HG03025 (cell line): Measurements from ENCODE around the gene SMCP.
A peak's percentile ranks its signal among the peaks of the same experiment; 100 is the strongest.

Experiments used
- ATAC-seq: cut with Tn5 transposase; IDR thresholded peaks from one replicate; pipeline ENCODE4 v1.9.1; 2021; ENCODE audit warnings: mild to moderate bottlenecking, moderate library complexity; ENCODE audit not compliant: unreplicated experiment, low FRiP score

Gene SMCP, protein sequence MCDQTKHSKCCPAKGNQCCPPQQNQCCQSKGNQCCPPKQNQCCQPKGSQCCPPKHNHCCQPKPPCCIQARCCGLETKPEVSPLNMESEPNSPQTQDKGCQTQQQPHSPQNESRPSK

DNA sequence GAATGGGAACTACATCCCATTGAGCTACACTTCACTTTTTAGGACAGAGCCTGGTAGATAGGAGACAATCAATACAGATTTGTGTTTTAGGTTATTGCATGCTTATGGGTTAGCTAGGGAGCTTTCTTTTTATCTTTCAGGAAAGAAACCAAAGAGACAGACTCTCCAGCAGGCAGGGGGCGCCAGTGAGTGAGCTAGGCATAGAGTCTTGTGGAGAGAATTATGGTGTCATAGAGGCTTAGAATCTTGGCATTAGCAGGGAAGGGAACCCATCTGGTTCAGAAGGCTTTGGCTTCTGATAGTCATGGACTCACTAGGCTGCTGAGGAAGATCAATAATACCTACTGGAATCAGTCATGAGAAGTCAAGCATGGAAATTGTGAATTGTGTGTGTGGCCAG lies at the start of gene SMCP:
SMCP (plus strand) TSS at position 281 of the 400 bp plus-strand sequence. CDS start 6,101 bp downstream, outside the sequence.
- no peak for ATAC-seq

DNA sequence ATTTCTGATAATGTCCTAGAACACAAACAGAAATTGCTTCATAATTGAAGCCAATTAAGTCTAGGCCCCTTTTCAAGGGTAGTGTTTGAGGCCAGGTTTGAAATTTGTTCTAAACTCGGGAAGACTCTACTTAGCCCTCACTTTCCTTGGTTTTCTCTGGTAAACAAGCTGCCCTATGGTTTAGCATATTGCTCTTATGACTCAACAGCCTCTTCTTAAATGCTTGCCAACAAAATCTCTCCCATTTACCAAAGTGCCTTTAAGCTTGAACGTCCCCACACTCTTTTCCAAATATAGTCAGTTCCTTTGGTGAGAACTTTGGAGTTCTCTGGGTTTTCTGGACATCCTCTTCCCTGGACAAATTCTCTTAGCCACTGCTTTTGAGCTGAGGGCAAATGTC lies 41.3 kb upstream of the SMCP start:
- ATAC-seq = no peak

DNA sequence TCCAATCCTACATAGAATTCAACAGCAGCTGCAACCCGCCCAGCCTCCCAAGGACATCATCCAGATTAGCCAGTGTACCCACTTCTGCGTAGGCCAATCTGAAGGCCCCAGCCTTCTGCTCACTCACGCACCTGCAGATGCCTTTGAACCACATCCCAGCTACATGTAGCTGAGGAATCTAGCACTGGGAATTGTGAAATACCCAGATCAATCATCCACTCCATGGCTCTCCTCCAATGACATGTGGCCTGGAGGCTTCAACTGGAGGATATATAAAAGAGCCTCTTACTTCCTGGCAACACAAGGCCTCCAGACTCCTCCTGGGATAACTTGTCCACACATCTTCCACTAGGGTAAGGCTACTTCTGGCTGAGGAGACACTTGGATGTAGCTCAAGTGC lies 35.6 kb upstream of the SMCP start, which contains the start of gene LCE6A:
LCE6A (plus strand) TSS at position 301 of the 400 bp plus-strand sequence. CDS start 665 bp downstream, outside the sequence.
- no peak for ATAC-seq

DNA sequence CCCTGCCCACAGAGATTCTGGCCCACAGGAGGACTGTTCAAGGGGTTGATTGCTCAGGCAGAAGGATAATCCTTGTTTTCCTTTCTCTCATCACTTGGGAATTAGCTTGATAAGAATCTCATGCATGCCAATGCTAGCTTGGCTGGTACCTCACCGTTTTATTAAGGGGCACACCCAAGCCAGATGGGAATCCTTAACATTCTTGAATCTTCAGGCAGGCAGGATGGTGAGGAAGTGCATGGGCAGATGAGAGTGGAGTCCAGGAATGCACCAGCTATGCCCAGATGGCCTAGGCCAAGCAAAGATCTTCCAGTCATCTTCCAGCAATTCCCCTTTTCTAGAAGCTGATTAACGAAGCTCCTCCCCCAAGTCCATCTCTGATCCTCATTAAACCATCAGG lies 22.5 kb upstream of the SMCP start:
- ATAC-seq = no peak

DNA sequence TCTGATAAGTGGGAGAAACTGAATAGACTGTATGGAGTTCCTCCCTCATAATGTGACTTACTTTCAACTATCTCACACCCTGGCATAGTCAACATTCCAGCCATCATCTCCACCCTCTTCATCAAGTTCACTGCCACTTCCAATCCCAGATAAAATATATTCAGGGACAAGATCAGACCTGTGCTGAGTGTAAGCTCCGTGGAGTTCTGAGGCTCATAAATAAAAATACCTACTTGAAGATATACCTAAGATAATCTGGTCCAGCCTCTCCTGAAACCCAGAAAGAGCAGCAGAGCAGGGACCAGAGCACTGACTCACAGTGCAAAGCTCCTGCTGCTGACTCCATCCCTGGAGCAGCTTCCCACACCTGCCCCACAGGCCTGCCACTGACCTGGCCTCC lies 20.1 kb upstream of the SMCP start:
- ATAC-seq = no peak

DNA sequence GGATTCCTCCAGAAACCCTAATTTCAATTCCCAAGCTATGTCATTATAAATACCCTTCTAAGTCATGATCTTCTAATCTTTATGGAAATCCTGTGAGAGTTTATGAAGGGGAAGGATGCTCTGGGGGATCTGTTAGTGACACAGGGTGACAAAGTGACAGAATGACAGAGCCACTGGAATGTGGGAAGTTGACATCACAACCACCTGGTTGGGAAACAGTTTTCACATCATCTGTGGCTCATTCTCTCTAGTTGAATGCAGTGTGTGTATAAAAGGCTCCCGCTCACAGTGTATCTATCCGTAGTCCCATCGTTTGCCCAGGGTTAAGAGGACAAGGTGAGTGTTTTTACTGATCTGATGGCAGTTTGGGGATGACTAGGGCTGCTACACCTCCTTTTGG lies 18.4 kb upstream of the SMCP start, which contains the start of gene LCE7A:
LCE7A (plus strand) TSS at position 301 of the 400 bp plus-strand sequence. CDS start 702 bp downstream, outside the sequence.
- ATAC-seq = no peak

DNA sequence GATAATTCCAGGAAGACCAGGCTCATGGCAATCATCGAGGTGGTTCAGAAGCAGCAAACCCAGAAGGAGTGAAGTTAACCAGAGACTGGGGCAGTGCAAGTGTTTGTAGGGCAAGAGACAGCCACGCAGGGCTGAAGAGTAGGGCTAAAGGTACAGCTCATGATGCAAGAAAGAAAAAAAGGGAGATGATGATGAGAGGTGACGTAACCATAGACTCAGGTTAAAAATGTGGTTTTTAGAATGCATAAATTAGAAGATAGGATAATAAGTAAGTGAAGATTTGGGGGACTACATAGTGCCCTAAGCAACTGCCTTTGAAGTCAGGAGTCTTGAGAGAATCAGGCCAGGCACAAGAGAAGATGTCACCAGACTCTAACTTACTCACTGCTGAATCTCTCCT lies 18.0 kb upstream of the SMCP start:
- no peak for ATAC-seq

DNA sequence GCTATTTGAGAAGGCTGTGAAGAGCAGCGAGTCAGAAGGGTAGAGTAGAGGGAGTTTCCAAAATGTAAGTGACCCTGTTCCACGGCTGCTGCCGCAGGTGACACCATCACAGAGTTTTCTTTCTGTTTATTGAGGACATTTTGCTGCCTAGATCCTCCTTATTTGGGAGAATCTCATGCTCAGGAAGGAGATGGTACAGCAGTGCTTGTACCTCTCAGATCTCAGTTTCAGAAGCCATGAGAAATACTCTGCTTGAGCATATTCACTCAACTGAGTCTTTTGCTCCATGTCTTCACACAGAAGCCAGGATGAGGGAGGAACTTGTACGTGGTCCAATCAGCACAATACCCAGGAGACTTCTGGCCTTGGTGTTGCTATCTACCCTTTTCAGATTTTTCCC lies 16.7 kb upstream of the SMCP start:
- ATAC-seq = no peak

DNA sequence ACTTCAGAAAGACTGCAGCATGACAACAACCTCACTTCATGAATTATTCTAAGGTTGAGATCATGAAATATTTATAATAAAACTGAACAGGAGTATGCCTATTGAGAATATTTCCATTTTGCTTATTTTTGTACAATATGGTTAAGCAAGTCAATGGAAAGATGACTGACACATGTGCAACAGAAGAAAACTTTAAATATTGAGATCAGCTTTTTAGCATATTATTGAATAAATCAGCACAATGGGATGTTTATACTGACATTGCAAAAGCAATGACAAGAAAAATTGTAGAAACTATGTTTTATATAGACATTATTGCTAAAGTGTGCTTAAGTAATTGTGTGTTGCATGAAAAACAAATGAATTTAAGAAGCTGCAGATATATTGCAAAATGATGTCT lies 13.7 kb upstream of the SMCP start:
- no peak for ATAC-seq

DNA sequence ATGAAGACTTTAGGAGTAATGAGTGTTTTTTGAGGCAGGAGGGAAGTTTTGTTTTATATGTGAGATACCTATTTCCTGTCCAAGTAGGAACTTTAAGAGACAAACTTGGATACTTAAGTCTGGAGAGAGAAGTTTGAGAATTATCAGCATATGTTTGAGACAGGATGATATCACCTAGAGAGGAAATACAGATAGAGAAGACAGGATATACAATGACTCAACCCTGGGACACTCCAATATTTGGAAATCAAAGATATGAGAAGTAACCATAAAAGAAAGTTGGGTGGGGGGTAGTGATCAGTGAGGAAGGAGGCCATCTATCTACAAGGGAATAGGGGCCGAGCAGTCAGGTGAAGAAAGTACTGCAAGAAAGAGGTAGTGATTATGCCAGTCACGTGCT lies 11.8 kb upstream of the SMCP start:
- ATAC-seq = no peak

DNA sequence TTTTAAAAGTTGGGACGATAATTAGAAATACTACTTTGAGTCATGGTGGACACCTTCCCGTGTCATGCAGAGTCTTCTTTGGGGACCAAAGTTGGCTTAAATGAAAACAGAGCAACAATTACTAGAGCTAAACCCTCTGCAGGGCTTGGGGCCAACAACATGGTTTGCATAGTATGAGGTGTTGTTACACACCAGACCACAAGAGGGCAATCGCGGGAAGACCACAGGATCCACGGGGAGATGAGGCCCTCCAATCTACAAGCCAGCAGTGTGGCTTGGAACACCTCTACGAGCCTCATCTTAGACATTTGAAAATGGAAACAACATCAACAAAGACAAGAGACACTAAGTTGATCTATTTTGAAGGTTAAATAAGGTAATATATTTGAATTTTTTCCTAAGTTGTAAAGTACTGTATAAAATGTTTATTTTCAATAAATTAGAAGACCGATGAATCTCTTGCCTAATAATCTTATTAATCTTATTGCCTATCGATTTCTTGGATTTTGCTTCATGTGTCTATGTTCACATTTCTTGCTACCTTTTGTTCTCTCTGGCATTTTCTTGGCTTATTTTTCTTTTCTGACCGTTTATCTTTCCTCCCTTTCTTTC lies 8.2 kb upstream of the SMCP start:
- no peak for ATAC-seq

DNA sequence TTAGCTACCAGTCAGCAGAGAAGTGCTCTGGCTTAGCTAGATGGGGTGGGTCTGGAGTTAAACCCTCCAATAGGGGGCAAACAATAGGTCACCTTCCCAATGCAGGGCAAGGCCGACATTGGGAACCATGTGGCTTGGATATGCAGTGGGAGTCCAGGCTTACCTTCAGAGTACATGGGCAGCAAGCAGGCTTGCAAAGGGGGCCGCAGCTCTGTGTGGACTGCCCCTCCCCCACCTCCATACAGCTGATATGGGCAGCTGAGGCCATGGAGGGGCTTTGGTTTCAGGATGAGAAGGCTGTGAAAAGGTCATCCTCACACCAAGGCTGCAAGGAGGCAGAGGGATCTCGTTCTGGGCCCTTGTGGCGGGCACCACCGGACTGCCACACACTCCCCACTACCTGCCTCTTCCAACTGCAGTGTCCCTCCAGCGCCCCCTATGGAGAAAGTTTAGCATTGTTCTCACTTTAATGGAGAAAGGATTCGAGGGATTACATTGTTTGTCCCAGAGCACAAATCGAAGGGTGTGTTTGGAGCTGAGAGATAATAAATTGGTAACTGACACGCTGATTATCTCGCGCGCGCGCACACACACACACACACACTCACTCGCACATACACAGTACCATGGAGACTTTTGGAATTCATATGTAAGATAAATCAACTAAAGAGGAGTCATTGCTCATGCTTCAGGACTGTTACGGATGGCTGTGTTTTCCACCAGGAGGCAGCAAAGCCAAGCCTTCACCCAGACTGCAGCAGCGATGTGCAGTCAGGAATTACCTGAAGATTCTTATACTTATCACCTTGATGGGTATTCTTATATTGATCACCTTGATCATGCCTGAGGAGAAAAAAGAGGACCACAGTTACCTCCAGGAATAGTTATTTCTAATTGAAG lies 7.0 kb upstream of the SMCP start:
- ATAC-seq = no peak

DNA sequence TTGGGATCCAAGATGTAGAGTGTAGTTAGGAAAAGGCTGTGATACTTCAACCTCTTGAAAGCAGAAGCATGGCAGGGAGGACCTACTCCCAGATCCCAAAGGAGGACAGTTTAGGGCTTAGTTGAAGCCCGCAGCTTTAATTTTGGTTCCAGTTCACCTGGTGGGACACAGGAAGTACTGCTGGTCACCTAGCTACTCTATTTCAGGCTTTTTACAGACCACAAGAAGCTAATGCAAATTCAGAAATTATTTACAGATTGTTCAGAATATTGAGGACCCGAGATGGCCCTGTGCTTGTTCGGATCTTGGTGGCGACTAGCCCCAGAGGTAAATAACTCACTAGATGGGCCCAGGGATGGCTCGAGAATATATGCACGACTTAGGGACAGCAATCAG lies 6.4 kb upstream of the SMCP start:
- no peak for ATAC-seq

DNA sequence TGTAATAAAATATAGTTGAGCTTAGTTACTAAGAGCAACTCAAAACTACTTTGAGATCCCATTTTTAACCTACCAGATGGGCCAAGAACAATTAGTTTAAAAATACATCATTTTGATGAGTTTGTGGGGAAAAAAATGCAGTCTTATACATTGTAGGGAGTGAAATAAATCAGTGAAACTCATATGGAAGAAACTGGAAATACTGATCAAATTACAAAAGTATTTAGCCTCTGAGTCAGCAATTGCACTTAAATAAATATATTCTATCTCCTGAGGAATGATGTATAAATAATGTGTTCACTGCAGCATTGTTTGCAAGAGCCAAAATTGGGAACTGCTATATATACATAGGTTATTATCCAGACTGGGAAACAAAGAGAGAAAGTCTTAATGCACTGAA lies 4.6 kb upstream of the SMCP start:
- ATAC-seq = no peak

DNA sequence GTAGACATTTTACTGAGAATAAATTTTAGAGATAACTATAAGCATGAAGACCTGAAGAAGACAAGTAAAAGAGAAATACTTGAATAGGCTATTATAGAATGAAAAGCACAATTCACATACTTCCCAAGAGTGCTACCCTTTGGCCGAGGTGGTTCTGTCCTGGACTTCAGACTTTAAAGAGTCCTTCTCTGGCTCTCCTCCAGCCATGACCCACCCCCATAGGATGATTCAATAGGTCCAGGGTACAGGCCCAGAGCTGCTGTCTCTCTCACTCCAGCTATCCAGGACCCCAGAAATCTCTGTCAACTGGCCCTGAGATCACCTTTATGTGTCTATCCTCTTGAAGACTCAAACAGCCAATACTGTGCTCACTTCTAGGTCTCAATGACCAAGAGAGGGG lies 1.3 kb upstream of the SMCP start:
- ATAC-seq = no peak

DNA sequence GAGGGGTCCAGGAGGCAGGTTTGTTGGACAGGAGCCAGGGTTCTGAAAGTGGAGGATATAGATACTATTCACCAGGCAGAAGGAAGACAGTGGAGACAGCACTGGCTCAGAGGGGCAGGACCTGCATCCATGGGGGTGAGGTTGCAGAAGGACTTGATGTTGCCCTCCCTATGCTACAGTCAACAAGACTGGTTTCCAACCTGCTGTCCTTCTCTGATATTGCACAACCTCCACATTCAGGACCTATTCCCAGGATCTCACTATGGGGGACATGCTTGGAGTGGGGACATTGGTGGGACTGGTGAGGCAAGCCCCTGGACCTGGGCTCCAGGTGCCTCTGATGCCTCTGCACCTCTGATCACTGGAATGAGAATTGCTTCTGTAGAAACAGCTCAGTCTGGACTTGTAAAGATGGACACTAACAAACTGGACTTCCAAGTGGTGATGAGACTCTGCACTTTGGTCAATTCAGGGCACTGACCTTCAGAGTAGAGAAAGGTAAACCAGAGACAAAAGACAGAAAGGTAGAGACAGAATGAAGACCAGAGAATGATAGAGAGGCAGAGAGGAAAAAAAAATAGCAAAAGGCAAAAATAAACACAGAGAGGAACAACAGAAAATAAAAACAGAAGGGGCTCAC lies 1.6 kb downstream of the SMCP start:
- ATAC-seq = no peak

DNA sequence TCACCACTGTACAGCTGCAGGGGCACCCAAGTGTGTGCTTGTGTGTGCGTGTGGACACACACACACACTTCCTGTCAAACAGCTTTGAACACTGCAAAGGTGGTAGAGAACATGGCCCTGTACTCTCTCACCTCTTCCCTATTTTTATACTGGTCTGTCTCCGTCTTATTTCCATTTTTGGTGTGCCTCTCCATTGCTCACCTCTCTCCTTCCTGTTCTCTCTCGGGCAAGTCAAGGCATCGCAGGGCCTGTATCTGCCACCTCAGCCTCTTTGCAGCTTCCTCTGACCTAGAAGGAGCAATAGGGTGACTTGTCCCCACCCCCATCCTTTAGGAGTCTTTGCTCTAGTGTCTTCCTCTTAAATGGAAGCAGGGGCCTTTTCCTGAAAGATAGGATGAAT lies 2.2 kb downstream of the SMCP start:
- no peak for ATAC-seq

DNA sequence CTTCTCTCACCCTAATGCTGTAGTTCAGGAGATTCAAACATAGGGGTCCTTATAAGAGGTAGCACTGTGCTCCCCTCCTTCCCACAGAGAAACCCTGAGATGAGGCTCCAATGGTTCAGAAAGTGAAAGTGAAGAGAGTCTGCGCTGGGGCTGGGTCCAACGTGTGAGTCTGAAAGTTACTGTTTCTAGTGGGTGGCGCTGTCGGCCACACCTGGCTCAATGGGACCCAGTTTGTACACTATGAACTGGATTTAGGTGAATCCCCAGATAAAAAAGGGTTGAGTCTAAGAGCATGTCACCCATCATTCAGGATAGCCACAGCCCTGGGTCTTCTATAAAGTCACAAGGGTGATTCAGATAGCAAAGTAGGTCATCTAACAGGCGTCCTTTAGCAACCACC lies 2.8 kb downstream of the SMCP start:
- peak; percentile 71 for ATAC-seq

DNA sequence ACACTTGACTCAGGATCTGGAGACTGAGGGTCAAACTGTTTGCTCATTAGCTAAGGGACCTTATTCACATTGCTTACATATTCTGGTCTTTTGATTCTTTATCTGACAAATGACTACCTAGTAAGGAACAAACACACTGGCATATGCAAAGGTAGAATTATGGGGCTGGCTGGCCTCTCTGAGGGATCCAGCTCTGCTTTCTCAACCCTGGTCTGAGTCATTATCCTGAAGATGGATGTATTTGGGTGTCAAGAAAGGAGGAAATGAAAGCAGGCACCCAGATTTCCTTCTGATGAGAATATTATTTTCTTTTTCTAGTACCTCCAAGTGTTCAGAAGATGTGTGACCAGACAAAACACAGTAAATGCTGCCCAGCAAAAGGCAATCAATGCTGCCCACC lies 6.0 kb downstream of the SMCP start:
- ATAC-seq = no peak

DNA sequence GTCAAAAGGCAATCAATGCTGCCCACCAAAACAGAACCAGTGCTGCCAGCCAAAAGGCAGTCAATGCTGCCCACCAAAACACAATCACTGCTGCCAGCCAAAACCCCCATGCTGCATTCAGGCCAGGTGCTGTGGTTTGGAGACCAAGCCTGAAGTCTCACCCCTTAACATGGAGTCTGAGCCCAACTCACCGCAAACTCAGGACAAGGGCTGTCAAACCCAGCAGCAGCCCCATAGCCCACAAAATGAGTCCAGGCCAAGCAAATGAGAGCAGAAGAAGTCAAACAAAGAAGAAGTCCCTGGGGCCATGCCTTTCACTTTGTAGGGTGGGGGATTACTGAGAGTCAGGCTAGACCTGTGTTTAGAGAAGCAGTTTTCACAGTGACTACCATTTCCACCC lies 6.4 kb downstream of the SMCP start:
- no peak for ATAC-seq

DNA sequence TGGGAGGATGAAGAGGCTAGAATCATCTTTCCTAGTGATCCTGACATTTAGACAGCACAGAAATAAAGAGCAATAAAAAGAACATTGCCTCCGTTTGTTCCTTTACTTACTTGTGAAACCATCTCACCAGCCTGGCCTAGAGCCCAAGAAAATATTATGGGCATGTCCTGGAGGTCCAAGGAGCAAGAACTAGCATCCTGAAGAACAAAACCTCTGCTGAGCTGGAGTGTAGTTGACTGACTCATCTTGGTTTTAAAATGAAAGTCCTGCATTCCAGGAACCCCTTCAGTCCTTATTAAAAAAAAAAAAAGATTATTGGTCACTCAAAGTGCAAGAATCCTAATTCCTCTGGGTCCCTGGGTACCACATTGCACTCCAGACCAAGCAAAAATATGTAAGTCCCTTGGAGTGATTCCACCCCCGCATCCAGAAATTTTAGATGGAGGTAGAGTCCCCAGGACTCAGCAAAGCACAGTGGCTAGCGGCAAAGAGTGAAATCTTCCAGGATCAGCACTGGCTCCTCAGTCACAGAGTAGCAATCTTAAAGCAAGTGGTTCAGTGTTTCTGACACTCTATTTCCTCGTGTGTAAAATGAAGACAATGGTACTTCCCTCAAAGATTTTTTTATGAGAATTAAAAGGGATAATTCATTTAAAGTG lies 7.0 kb downstream of the SMCP start:
- ATAC-seq = no peak
